22Rv1 (cell line): ENCODE measurements around the gene IFITM2.
"Not testable (repeated sequence)": the region's sequence is repeated elsewhere in the genome, so short reads cannot be mapped to it uniquely, and the experiment has no call there.

ENCODE experiments used
- H3K27ac ChIP-seq: fragments of 450-650 bp; 2 replicates; pipeline ENCODE4 v1.5.1; 2017
- CTCF ChIP-seq: fragments of 450-650 bp; IDR thresholded peaks from 2 replicates; pipeline ENCODE4 v1.5.1; 2017; ENCODE audit warnings: mild to moderate bottlenecking
- ZFX ChIP-seq: fragments of 450-650 bp; IDR thresholded peaks from 2 replicates; pipeline ENCODE4 v1.6.1; 2017; ENCODE audit warnings: antibody characterized with exemption, borderline replicate concordance

IFITM2 gene

GRCh38 chr11:342328-342727 is 34.7 kb downstream of the IFITM2 start:
- TF ChIP-seq ZFX: no peak
- no peak for TF ChIP-seq CTCF
- H3K27ac ChIP-seq: no peak overlapping the region

- no peak for TF ChIP-seq CTCF
- no peak for TF ChIP-seq ZFX
- no peak overlapping the region for H3K27ac ChIP-seq
These were observed 37.4 kb downstream of the IFITM2 start for GRCh38 chr11:344836-345578.

- no peak overlapping the region for H3K27ac ChIP-seq
- no peak for TF ChIP-seq ZFX
- no peak for TF ChIP-seq CTCF
These were observed 38.9 kb downstream of the IFITM2 start for GRCh38 chr11:346529-346928.

- H3K27ac ChIP-seq: not testable (repeated sequence)
These were observed 41.8 kb downstream of the IFITM2 start for GRCh38 chr11:349270-349954.

GRCh38 chr11:350033-350722 is 42.6 kb downstream of the IFITM2 start:
- H3K27ac ChIP-seq: not testable (repeated sequence)

- H3K27ac ChIP-seq: no peak overlapping the region
- TF ChIP-seq ZFX (no peak), CTCF (no peak)
These were observed 43.2 kb downstream of the IFITM2 start for GRCh38 chr11:350723-351255.

GRCh38 chr11:351411-351810 is 43.8 kb downstream of the IFITM2 start:
- no peak overlapping the region for H3K27ac ChIP-seq
- TF ChIP-seq ZFX: no peak
- TF ChIP-seq CTCF: no peak

- no peak overlapping the region for H3K27ac ChIP-seq
- TF ChIP-seq ZFX (no peak), CTCF (no peak)
These were observed 44.9 kb downstream of the IFITM2 start for GRCh38 chr11:352456-353031.
